ENCODE measurements around the gene PPFIBP1. TPM values are rescaled to one million over a fixed set of nuclear protein-coding genes. Genes with fewer than 3 reads are reported as not detected.
"Not testable (repeated sequence)": the region's sequence is repeated elsewhere in the genome, so short reads cannot be mapped to it uniquely, and the experiment has no call there.

Gene PPFIBP1
- total RNA-seq, 3 donors from 2014 or later = 37.0 to 79.4 (median 40.4) TPM

DNA sequence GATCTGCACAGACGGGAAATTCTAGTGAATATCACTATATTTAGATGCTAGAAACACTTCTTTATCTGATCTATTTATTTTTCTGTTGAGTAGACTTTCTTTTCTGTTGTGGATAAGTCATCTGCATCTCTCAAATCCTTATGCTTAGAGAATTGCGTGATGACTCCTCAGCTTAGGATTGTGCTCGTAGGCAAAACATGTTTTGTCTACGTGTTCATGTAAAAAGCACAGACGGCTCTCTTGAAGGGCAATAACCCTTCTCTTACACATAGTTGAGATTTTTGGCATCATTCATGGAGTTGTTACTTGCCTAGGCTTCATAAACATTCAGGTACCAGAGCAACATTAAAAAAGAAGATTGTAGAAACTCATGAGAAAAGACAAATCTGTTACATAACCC lies 18.6 kb downstream of the PPFIBP1 start:
- intact Hi-C loops (cut with DNase I, micrococcal nuclease) = no loop called here
- Histone ChIP-seq H3K4me3 (no peak overlapping the region), H3K36me3 (ENCODE audit: low read depth) (no peaks in the 10 kb centered on the region), H3K9me3 (no peaks in the 10 kb centered on the region), H3K4me1 (ENCODE audit: low read depth) (no peaks in the 10 kb centered on the region)
- TF ChIP-seq, protein P1, sequence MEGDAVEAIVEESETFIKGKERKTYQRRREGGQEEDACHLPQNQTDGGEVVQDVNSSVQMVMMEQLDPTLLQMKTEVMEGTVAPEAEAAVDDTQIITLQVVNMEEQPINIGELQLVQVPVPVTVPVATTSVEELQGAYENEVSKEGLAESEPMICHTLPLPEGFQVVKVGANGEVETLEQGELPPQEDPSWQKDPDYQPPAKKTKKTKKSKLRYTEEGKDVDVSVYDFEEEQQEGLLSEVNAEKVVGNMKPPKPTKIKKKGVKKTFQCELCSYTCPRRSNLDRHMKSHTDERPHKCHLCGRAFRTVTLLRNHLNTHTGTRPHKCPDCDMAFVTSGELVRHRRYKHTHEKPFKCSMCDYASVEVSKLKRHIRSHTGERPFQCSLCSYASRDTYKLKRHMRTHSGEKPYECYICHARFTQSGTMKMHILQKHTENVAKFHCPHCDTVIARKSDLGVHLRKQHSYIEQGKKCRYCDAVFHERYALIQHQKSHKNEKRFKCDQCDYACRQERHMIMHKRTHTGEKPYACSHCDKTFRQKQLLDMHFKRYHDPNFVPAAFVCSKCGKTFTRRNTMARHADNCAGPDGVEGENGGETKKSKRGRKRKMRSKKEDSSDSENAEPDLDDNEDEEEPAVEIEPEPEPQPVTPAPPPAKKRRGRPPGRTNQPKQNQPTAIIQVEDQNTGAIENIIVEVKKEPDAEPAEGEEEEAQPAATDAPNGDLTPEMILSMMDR (IDR thresholded peaks at IDR 0.05) = no peak
- DNase-seq = no peak
- no peak for ATAC-seq

DNA sequence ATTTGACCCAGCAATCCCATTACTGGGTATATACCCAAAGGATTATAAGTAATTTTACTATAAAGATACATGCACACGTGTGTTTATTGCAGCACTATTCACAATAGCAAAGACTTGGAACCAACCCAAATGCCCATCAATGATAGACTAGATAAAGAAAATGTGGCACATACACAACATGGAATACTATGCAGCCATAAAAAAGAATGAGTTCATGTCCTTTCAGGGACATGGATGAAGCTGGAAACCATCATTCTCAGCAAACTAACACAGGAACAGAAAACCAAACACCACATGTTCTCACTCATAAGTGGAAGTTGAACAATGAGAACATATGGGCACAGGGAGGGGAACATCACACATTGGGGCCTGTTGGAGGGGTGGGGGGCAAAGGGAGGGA lies 20.9 kb downstream of the PPFIBP1 start:
- H3K9me3 ChIP-seq; ATAC-seq; H3K36me3 ChIP-seq (ENCODE audit: low read depth); H3K4me3 ChIP-seq; DNase-seq; intact Hi-C loops (cut with DNase I, micrococcal nuclease); H3K4me1 ChIP-seq (ENCODE audit: low read depth): not testable (repeated sequence)

DNA sequence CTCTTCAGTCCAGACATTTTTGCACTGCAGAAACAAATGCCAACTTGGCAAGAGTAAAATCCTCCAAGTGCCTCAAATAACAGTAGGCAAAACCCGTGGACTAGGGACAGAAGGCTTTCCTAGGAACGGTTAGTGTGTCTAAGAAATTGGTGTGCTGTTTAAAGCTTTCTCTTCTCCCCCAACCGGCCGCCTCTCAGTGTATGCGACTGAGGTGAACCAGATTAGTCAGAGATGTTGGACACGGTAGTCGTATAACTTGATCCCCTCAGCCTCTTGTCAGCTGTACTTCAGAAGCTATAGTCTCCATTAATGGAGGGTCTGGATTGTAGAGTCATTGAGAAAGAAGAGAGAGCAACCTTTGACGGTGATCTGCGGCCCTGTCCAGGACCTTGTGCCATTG lies 21.7 kb downstream of the PPFIBP1 start:
- intact Hi-C loops (cut with DNase I, micrococcal nuclease) = no loop called here
- TF ChIP-seq, protein P1 (IDR thresholded peaks at IDR 0.05) = no peak
- DNase-seq (no peak), ATAC-seq (no peak)
- H3K36me3 ChIP-seq (ENCODE audit: low read depth) = no peaks in the 10 kb centered on the region
- no peaks in the 10 kb centered on the region for H3K9me3 ChIP-seq
- H3K4me1 ChIP-seq (ENCODE audit: low read depth) = no peaks in the 10 kb centered on the region
- no peak overlapping the region for H3K4me3 ChIP-seq

DNA sequence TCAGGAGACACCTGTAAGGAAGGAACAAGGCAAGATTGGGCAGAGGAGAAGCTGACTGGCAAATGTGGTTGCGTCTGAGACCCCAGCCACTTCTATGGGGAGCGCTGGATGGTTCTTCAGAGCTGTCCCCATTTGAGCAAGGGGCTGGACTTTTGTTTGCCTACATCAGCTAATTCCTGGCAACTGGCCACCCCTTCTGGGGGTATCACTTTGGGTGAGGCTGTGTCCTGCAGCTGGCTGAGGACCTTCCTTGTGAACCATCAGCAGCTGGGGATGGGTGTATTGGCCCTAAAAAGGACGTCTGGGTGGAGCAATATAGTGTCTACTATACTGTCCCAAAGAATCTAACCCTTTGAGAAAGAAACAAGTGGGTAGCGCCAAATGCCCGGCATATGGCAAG lies 23.6 kb downstream of the PPFIBP1 start:
- TF ChIP-seq, protein P1 (IDR thresholded peaks at IDR 0.05) = no peak
- Histone ChIP-seq H3K4me3 (no peak overlapping the region), H3K36me3 (ENCODE audit: low read depth) (no peaks in the 10 kb centered on the region), H3K9me3 (no peaks in the 10 kb centered on the region), H3K4me1 (ENCODE audit: low read depth) (no peaks in the 10 kb centered on the region)
- no peak for ATAC-seq
- intact Hi-C loops (cut with DNase I, micrococcal nuclease) = no loop called here
- DNase-seq = no peak

DNA sequence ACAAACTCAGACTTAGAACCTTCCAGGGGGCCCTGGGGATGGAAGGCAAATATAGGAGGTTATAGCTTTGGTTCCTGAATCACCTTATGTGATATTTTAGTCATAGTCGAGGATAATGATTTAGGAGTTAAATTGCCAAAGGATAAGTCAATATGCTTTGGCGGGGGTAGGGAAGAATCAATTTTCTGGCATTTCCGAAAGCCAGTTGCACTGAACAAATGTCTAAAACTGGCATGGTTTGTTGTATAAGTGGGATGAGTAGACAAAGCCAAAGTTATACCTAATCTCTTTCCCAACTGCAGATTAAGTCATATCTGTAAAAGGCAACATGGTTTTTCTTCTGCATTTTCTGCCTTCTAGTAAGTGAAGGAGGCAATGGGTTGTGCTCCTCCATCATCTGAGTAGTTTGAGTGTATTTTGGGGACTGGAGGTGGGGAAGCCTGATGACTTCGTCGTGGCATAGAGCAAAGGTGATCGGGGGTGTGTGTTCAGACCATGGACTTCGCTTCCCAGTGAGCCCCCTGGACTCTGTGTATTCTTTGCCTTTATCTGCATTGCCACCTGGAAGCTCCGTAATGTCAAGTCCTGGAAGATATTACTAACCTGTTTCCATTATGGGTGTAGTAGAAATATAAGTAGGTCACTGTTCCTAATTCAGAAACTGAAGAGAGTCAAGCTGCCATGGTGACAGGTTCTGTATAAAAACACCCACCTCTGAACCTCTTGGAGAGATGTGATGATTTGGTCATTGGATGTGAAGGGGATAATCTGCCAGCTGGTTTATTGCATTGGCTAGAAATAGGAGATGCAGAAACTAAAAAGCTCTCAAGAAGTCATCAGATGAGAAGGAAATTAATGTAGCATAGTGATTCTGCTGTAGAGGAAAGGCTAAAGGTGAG lies 24.5 kb downstream of the PPFIBP1 start:
- TF ChIP-seq, protein P1 (IDR thresholded peaks at IDR 0.05) = no peak
- Histone ChIP-seq H3K36me3 (ENCODE audit: low read depth) (no peaks in the 10 kb centered on the region), H3K4me3 (no peak overlapping the region), H3K9me3 (no peaks in the 10 kb centered on the region), H3K4me1 (ENCODE audit: low read depth) (no peaks in the 10 kb centered on the region)
- DNase-seq (no peak), ATAC-seq (no peak)
- intact Hi-C loops (cut with DNase I, micrococcal nuclease) = no loop called here

DNA sequence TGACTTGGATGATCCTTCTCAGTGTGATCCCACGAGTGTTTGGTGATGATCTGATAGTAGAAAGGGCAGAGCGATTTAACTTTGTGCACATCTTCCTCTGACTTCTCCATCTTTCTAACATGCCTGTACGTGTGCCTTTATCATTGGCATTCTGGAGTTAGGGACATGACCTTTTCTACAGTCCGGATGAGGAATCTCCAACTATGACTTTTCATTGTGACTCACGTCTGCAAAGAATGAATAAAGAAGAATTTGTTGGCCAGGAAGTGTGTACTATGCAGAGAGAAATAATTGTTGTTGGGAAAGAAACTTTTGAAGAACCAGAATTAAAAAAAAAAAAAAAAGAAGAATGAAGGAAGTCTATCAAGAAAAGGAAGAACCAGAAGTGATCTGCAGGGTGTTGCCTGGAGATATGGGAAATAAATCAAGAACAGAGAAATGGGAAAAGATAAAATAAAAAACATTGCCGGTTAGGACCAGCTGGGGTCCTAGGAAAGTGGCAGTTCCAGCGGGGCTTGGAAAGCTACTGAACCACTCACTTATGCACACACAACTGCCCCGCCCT lies 25.3 kb downstream of the PPFIBP1 start:
- H3K4me1 ChIP-seq (ENCODE audit: low read depth) = no peaks in the 10 kb centered on the region
- intact Hi-C loops (cut with DNase I, micrococcal nuclease) = no loop called here
- ATAC-seq (peak; percentile 35), DNase-seq (no peak)
- H3K9me3 ChIP-seq = no peaks in the 10 kb centered on the region
- TF ChIP-seq, protein P1 (IDR thresholded peaks at IDR 0.05) = no peak
- no peak overlapping the region for H3K4me3 ChIP-seq
- H3K36me3 ChIP-seq (ENCODE audit: low read depth) = no peaks in the 10 kb centered on the region

All from mucosa of descending colon (tissue), 3 donors.